Esophagus squamous epithelium (tissue), 4 donors: ENCODE results near the gene CAMTA1.

Experiments
- CTCF ChIP-seq, 6 experiments: fragments of 450-650 bp in 4 of 6; fragments of 200-600 bp in 2 of 6; sonication (generic) in 2 of 6; IDR thresholded peaks; one replicate each; pipeline ENCODE4 v1.5.1; 2016 to 2019; ENCODE audit warnings: antibody characterized with exemption in 6 of 6, mild to moderate bottlenecking in 4 of 6, moderate library complexity in 4 of 6
- POLR2A ChIP-seq, 4 donors: fragments of 450-650 bp; IDR thresholded peaks; one replicate each; pipeline ENCODE4 v1.6.1; 2017; ENCODE audit warnings: antibody characterized with exemption in 4 of 4, mild to moderate bottlenecking in 4 of 4, moderate library complexity in 3 of 4

- TF ChIP-seq CTCF (IDR thresholded peaks at IDR 0.05), result no peak
- TF ChIP-seq POLR2A (IDR thresholded peaks at IDR 0.05), result no peak
These were observed 63.6 kb downstream of the CAMTA1 start for GRCh38 chr1:6848816-6849215.
